GM18870 (cell line): ENCODE results near the gene KIF5C.

Experiments used
- ATAC-seq: cut with Tn5 transposase; IDR thresholded peaks from one replicate; pipeline ENCODE4 v1.9.1; 2021; ENCODE audit warnings: moderate library complexity; ENCODE audit not compliant: unreplicated experiment

KIF5C gene

GRCh38 chr2:149037851-149038250 lies 162.8 kb downstream of the KIF5C start:
- ATAC-seq = no peak

GRCh38 chr2:149038442-149039212 lies 163.6 kb downstream of the KIF5C start, which contains the start of gene LYPD6B:
LYPD6B (plus strand) TSS chr2:149038699; CDS start chr2:149130949, 92,250 bp downstream.
- ATAC-seq = no peak

- no peak for ATAC-seq
Measured at GRCh38 chr2:149039213-149039724, 164.2 kb downstream of the KIF5C start.

GRCh38 chr2:149040451-149040850 lies 165.4 kb downstream of the KIF5C start:
- ATAC-seq = no peak

- ATAC-seq = no peak
Measured at GRCh38 chr2:149041482-149041881, 166.5 kb downstream of the KIF5C start.

GRCh38 chr2:149042881-149043280 lies 167.9 kb downstream of the KIF5C start:
- ATAC-seq = no peak

- ATAC-seq = no peak
Measured at GRCh38 chr2:149044500-149044899, 169.5 kb downstream of the KIF5C start.

GRCh38 chr2:149047118-149047517 lies 172.1 kb downstream of the KIF5C start:
- ATAC-seq = no peak

- no peak for ATAC-seq
Measured at GRCh38 chr2:149049142-149049541, 174.1 kb downstream of the KIF5C start.

- peak; percentile 91 for ATAC-seq
Measured at GRCh38 chr2:149050188-149050587, 175.2 kb downstream of the KIF5C start.

GRCh38 chr2:149055751-149056150 lies 180.7 kb downstream of the KIF5C start:
- no peak for ATAC-seq

- no peak for ATAC-seq
Measured at GRCh38 chr2:149056541-149057255, 181.7 kb downstream of the KIF5C start.

- ATAC-seq = no peak
Measured at GRCh38 chr2:149057401-149057800, 182.4 kb downstream of the KIF5C start.

- no peak for ATAC-seq
Measured at GRCh38 chr2:149058936-149059335, 183.9 kb downstream of the KIF5C start.

GRCh38 chr2:149059822-149060221 lies 184.8 kb downstream of the KIF5C start:
- no peak for ATAC-seq

- no peak for ATAC-seq
Measured at GRCh38 chr2:149061133-149061745, 186.2 kb downstream of the KIF5C start.

GRCh38 chr2:149062531-149062930 lies 187.5 kb downstream of the KIF5C start:
- ATAC-seq = no peak

GRCh38 chr2:149063177-149063576 lies 188.2 kb downstream of the KIF5C start:
- no peak for ATAC-seq

GRCh38 chr2:149064365-149064841 lies 189.4 kb downstream of the KIF5C start:
- no peak for ATAC-seq

GRCh38 chr2:149064856-149065630 lies 190.0 kb downstream of the KIF5C start:
- ATAC-seq = no peak
